ENCODE results near the gene TSC2.
"Not testable (repeated sequence)": the region's sequence is repeated elsewhere in the genome, so short reads cannot be mapped to it uniquely, and the experiment has no call there.

TSC2 gene

GRCh38 chr16:2086106-2086742 is 38.4 kb downstream of the TSC2 start:
- no peak for DNase-seq (ENCODE audit: low spot score)

GRCh38 chr16:2086812-2087747 is 39.3 kb downstream of the TSC2 start:
- DNase-seq (ENCODE audit: low spot score): no peak

- DNase-seq (ENCODE audit: low spot score): no peak
Measured at GRCh38 chr16:2087748-2088631, 40.2 kb downstream of the TSC2 start.

- DNase-seq (ENCODE audit: low spot score): no peak
Measured at GRCh38 chr16:2088759-2089358, 41.1 kb downstream of the TSC2 start.

- no peak for DNase-seq (ENCODE audit: low spot score)
Measured at GRCh38 chr16:2089706-2090480, 42.1 kb downstream of the TSC2 start.

- DNase-seq (ENCODE audit: low spot score): no peak
Measured at GRCh38 chr16:2090481-2090776, 42.6 kb downstream of the TSC2 start.

GRCh38 chr16:2090777-2091546 is 43.2 kb downstream of the TSC2 start:
- peak; percentile 28 for DNase-seq (ENCODE audit: low spot score)

- no peak for DNase-seq (ENCODE audit: low spot score)
Measured at GRCh38 chr16:2091547-2092255, 43.9 kb downstream of the TSC2 start.

- DNase-seq (ENCODE audit: low spot score): no peak
Measured at GRCh38 chr16:2092256-2092620, 44.5 kb downstream of the TSC2 start.

GRCh38 chr16:2092866-2093265 is 45.1 kb downstream of the TSC2 start:
- DNase-seq (ENCODE audit: low spot score): no peak

GRCh38 chr16:2093793-2094192 is 46.0 kb downstream of the TSC2 start:
- no peak for DNase-seq (ENCODE audit: low spot score)

GRCh38 chr16:2095315-2095853 is 47.6 kb downstream of the TSC2 start:
- no peak for DNase-seq (ENCODE audit: low spot score)

- DNase-seq (ENCODE audit: low spot score): no peak
Measured at GRCh38 chr16:2095918-2096582, 48.3 kb downstream of the TSC2 start.

- DNase-seq (ENCODE audit: low spot score): no peak
Measured at GRCh38 chr16:2096853-2097595, 49.2 kb downstream of the TSC2 start.

GRCh38 chr16:2097689-2098088 is 49.9 kb downstream of the TSC2 start:
- DNase-seq (ENCODE audit: low spot score): not testable (repeated sequence)

- DNase-seq (ENCODE audit: low spot score): not testable (repeated sequence)
Measured at GRCh38 chr16:2101581-2101980, 53.8 kb downstream of the TSC2 start.

GRCh38 chr16:2102471-2102870 is 54.7 kb downstream of the TSC2 start:
- DNase-seq (ENCODE audit: low spot score): no peak

- not testable (repeated sequence) for DNase-seq (ENCODE audit: low spot score)
Measured at GRCh38 chr16:2104464-2104863, 56.7 kb downstream of the TSC2 start.
